GM19438 (cell line): ENCODE measurements around the gene TSEN15.

Experiments used
- ATAC-seq: cut with Tn5 transposase; IDR thresholded peaks from one replicate; pipeline ENCODE4 v1.9.1; 2021; ENCODE audit warnings: low read depth; ENCODE audit not compliant: unreplicated experiment

TSEN15 gene

GRCh38 chr1:184052194-184052559, 647 bp downstream of the TSEN15 start:
- no peak for ATAC-seq

GRCh38 chr1:184052750-184053149, 1.2 kb downstream of the TSEN15 start:
- ATAC-seq: no peak

GRCh38 chr1:184053881-184054280, 2.4 kb downstream of the TSEN15 start:
- no peak for ATAC-seq

- no peak for ATAC-seq
Measured at GRCh38 chr1:184056921-184057555, 5.5 kb downstream of the TSEN15 start.

GRCh38 chr1:184059887-184060286, 8.4 kb downstream of the TSEN15 start:
- ATAC-seq: no peak

- ATAC-seq: no peak
Measured at GRCh38 chr1:184060316-184060715, 8.8 kb downstream of the TSEN15 start.

- no peak for ATAC-seq
Measured at GRCh38 chr1:184061396-184062003, 10.0 kb downstream of the TSEN15 start.

GRCh38 chr1:184062640-184063286, 11.2 kb downstream of the TSEN15 start:
- no peak for ATAC-seq

GRCh38 chr1:184065559-184065958, 14.0 kb downstream of the TSEN15 start:
- no peak for ATAC-seq

- no peak for ATAC-seq
Measured at GRCh38 chr1:184068354-184068753, 16.8 kb downstream of the TSEN15 start.

- no peak for ATAC-seq
Measured at GRCh38 chr1:184069675-184070074, 18.1 kb downstream of the TSEN15 start.

GRCh38 chr1:184072376-184072775, 20.8 kb downstream of the TSEN15 start:
- ATAC-seq: no peak

- ATAC-seq: no peak
Measured at GRCh38 chr1:184074383-184074782, 22.9 kb downstream of the TSEN15 start.

GRCh38 chr1:184075055-184076029, 23.8 kb downstream of the TSEN15 start:
- no peak for ATAC-seq

GRCh38 chr1:184078564-184079249, 27.2 kb downstream of the TSEN15 start:
- ATAC-seq: no peak

GRCh38 chr1:184080309-184080708, 28.8 kb downstream of the TSEN15 start:
- no peak for ATAC-seq

GRCh38 chr1:184082541-184083415, 31.2 kb downstream of the TSEN15 start:
- no peak for ATAC-seq

- no peak for ATAC-seq
Measured at GRCh38 chr1:184085667-184086066, 34.1 kb downstream of the TSEN15 start.

GRCh38 chr1:184088037-184088436, 36.5 kb downstream of the TSEN15 start:
- ATAC-seq: no peak
